ENCODE measurements around the gene SP110.
"Not testable (repeated sequence)": the region's sequence is repeated elsewhere in the genome, so short reads cannot be mapped to it uniquely, and the experiment has no call there.

- not testable (repeated sequence) for TF ChIP-seq EZH2 (IDR thresholded peaks at IDR 0.05; ENCODE audit: borderline replicate concordance, low read depth, low read length, severe bottlenecking); CTCF (IDR thresholded peaks at IDR 0.05; ENCODE audit: borderline replicate concordance, extremely low read depth, low read length, poor library complexity, severe bottlenecking)
These were observed 99.4 kb downstream of the SP110 start for GRCh38 chr2:230120376-230120775.
